Parathyroid adenoma (tissue), 2 donors: ENCODE results near the gene RGMB.

Experiments used
- H2AFZ ChIP-seq: fragments of 300-600 bp; sonication (generic); one replicate; pipeline ENCODE4 v1.7.0; 2017; ENCODE audit warnings: antibody characterized with exemption, mild to moderate bottlenecking
- H3K27ac ChIP-seq: fragments of 300-600 bp; sonication (generic); one replicate; pipeline ENCODE4 v1.7.0; 2017
- H3K27me3 ChIP-seq: fragments of 300-600 bp; sonication (generic); one replicate; pipeline ENCODE4 v1.7.0; 2017; ENCODE audit warnings: low read length; ENCODE audit not compliant: control insufficient read depth, insufficient read depth
- H3K36me3 ChIP-seq: fragments of 300-600 bp; sonication (generic); one replicate; pipeline ENCODE4 v1.7.0; 2017; ENCODE audit warnings: low read length; ENCODE audit not compliant: control insufficient read depth, insufficient read depth
- H3K4me1 ChIP-seq: fragments of 300-600 bp; sonication (generic); one replicate; pipeline ENCODE4 v1.7.0; 2017; ENCODE audit warnings: control low read depth
- H3K4me2 ChIP-seq: fragments of 300-600 bp; sonication (generic); one replicate; pipeline ENCODE4 v1.7.0; 2017; ENCODE audit warnings: low read length
- H3K4me3 ChIP-seq: fragments of 300-600 bp; sonication (generic); one replicate; pipeline ENCODE4 v1.7.0; 2017; ENCODE audit warnings: low read depth, low read length
- H3K79me2 ChIP-seq: fragments of 300-600 bp; sonication (generic); one replicate; pipeline ENCODE4 v1.7.0; 2017; ENCODE audit warnings: control low read depth
- H3K9ac ChIP-seq: fragments of 300-600 bp; sonication (generic); one replicate; pipeline ENCODE4 v1.7.0; 2017; ENCODE audit warnings: mild to moderate bottlenecking
- H3K9me3 ChIP-seq: fragments of 300-600 bp; sonication (generic); one replicate; pipeline ENCODE4 v1.7.0; 2017; ENCODE audit warnings: low read length; ENCODE audit not compliant: control insufficient read depth
- TF ChIP-seq, protein P1 (sequence below): fragments of 300-600 bp; sonication (generic); IDR thresholded peaks from one replicate; pipeline ENCODE4 v1.7.0; 2017; ENCODE audit warnings: antibody characterized with exemption, mild to moderate bottlenecking
- donor health status: primary hyperparathyroidism.

The RGMB gene

GRCh38 chr5:98793223-98793622, 19.8 kb downstream of the RGMB start:
- Histone ChIP-seq H3K36me3 (no peaks in the 10 kb centered on the region), H3K27me3 (no peaks in the 10 kb centered on the region), H2AFZ (no peak overlapping the region), H3K4me3 (no peak overlapping the region), H3K4me1 (peaks cover 18% of the 10 kb centered on the region), H3K9me3 (no peaks in the 10 kb centered on the region), H3K4me2 (no peak overlapping the region), H3K27ac (no peak overlapping the region), H3K9ac (no peak overlapping the region), H3K79me2 (peaks cover 14% of the 10 kb centered on the region)
- TF ChIP-seq, protein P1, sequence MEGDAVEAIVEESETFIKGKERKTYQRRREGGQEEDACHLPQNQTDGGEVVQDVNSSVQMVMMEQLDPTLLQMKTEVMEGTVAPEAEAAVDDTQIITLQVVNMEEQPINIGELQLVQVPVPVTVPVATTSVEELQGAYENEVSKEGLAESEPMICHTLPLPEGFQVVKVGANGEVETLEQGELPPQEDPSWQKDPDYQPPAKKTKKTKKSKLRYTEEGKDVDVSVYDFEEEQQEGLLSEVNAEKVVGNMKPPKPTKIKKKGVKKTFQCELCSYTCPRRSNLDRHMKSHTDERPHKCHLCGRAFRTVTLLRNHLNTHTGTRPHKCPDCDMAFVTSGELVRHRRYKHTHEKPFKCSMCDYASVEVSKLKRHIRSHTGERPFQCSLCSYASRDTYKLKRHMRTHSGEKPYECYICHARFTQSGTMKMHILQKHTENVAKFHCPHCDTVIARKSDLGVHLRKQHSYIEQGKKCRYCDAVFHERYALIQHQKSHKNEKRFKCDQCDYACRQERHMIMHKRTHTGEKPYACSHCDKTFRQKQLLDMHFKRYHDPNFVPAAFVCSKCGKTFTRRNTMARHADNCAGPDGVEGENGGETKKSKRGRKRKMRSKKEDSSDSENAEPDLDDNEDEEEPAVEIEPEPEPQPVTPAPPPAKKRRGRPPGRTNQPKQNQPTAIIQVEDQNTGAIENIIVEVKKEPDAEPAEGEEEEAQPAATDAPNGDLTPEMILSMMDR, result no peak

DNA sequence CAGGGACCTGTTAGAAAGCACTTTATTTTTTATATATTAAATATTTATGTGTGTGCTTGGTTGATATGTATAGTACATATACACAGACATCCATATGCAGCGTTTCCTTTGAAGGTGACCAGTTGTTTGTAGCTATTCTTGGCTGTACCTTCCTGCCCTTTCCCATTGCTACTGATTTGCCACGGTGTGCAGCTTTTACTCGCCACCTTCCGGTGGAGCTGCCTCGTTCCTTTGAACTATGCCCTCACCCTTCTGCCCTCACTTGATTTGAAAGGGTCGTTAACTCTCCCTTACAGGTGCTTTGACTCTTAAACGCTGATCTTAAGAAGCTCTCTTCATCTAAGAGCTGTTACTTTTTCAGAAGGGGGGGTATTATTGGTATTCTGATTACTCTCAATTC, 20.5 kb downstream of the RGMB start:
- Histone ChIP-seq H3K27me3 (no peaks in the 10 kb centered on the region), H3K79me2 (peaks cover 12% of the 10 kb centered on the region), H3K27ac (no peak overlapping the region), H3K36me3 (no peaks in the 10 kb centered on the region), H3K4me3 (no peak overlapping the region), H3K4me1 (peaks cover 16% of the 10 kb centered on the region), H3K9ac (no peak overlapping the region), H3K9me3 (no peaks in the 10 kb centered on the region), H3K4me2 (no peak overlapping the region), H2AFZ (no peak overlapping the region)
- TF ChIP-seq, protein P1, result no peak

GRCh38 chr5:98794414-98795080, 21.1 kb downstream of the RGMB start:
- Histone ChIP-seq H3K79me2 (peaks cover 7% of the 10 kb centered on the region), H3K9me3 (no peaks in the 10 kb centered on the region), H3K4me2 (no peak overlapping the region), H2AFZ (no peak overlapping the region), H3K27me3 (no peaks in the 10 kb centered on the region), H3K9ac (no peak overlapping the region), H3K4me3 (no peak overlapping the region), H3K36me3 (no peaks in the 10 kb centered on the region), H3K4me1 (peaks cover 10% of the 10 kb centered on the region), H3K27ac (no peak overlapping the region)
- TF ChIP-seq, protein P1, result no peak

DNA sequence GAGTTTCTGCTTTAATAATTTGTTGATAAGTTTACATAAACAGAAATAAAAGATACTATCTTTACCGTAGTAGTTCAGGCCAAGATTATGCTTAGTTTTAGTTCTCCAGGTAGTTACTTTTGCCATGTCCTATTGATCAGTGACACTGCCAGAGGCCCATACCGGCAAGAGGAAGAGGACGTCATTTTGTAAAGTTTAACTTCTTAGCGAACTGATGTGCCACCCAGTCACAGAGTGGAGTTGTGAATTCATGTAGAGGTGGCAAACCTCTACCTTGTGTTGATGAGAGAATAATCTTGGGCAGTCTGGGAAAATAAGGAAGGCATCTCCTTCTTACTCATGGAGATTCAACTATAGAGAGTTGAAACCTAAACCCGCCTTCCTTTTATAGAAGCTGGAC, 21.8 kb downstream of the RGMB start:
- Histone ChIP-seq H3K36me3 (no peaks in the 10 kb centered on the region), H3K27me3 (no peaks in the 10 kb centered on the region), H3K27ac (no peak overlapping the region), H3K4me2 (no peak overlapping the region), H2AFZ (no peak overlapping the region), H3K4me1 (peaks cover 8% of the 10 kb centered on the region), H3K9ac (no peak overlapping the region), H3K79me2 (peaks cover 6% of the 10 kb centered on the region), H3K4me3 (no peak overlapping the region), H3K9me3 (no peaks in the 10 kb centered on the region)
- TF ChIP-seq, protein P1, result no peak
